ENCODE results near the gene PGM2L1.

DNA sequence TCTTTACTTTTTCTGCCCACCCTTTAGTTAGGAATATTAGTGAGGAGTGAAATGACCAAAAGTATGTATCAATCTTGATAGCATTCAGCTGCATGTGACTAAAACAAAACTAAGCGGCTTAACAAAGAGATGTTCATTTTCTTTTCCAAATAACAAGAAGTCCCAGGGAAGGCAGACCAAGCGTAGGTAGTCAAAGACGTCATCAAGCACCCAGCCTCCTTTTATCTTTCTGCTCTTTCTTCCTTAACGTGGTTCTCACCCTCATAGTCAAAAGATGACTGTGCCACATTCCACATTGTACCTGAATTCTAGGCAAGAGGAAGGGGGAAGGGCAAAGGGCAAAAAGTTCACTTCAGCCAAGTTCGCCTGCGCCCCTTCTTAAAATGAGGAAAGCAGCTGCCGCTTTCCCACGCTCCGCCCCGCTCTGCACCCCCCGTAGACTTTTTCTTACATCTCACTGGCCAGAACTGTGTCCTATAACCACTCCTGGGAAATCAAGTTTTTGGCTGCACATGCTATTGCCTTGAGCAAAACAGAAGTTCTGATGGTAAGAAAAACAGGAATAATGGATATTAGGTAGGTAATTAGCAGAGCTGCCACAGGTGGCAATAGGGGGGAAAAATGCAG lies 14.6 kb upstream of the PGM2L1 start:
- TF ChIP-seq POLR2A (IDR thresholded peaks at IDR 0.05) (no peak), CTCF (IDR thresholded peaks at IDR 0.05) (no peak)

All from prostate gland (tissue), 2 donors.